Measurements from ENCODE around the gene VPS54.
A peak's percentile ranks its signal among the peaks of the same experiment; 100 is the strongest.

The VPS54 gene
- long read RNA-seq, partial matches to known transcripts, result 0 of 1 reads
- long read RNA-seq, other reads (novel, unspliced or antisense), result 1 of 1 reads

- peak within 1 kb of the TSS; percentile 89 for H3K27ac ChIP-seq (replicated peaks)
- no peaks in the 10 kb centered on the region for H3K27me3 ChIP-seq (ENCODE audit: insufficient read depth, poor library complexity, severe bottlenecking)
- peak within 1 kb of the TSS; percentile 73 for H3K4me3 ChIP-seq (replicated peaks; ENCODE audit: insufficient read depth, low read length)
- no peak for TF ChIP-seq GABPA (IDR thresholded peaks at IDR 0.05; ENCODE audit: low read depth)
- no peak for TF ChIP-seq SPI1 (IDR thresholded peaks at IDR 0.05; ENCODE audit: borderline replicate concordance, low read depth)
- peak; percentile 54; the same call in 1 of the 2 replicates for TF ChIP-seq POLR2AphosphoS5 (IDR thresholded peaks at IDR 0.05; ENCODE audit: low read depth)
- no peak for TF ChIP-seq CTCF (IDR thresholded peaks at IDR 0.05; ENCODE audit: insufficient read depth, low read length)
- peak in 1 of 2 experiments; percentile 52 for DNase-seq (ENCODE audit: low read depth in 1 of 2, low spot score in 1 of 2)
Observed at GRCh38 chr2:64019083-64019974, at the start of gene VPS54. TSS of gene VPS54 (minus strand) at chr2:64019428. CDS start at chr2:63983999, 35,429 bp downstream.

- Histone ChIP-seq H3K27ac (replicated peaks) (no peak overlapping the region), H3K4me3 (replicated peaks; ENCODE audit: insufficient read depth, low read length) (no peak overlapping the region), H3K27me3 (ENCODE audit: insufficient read depth, poor library complexity, severe bottlenecking) (no peaks in the 10 kb centered on the region)
- no peak for TF ChIP-seq POLR2AphosphoS5 (IDR thresholded peaks at IDR 0.05; ENCODE audit: low read depth)
- no peak for TF ChIP-seq GABPA (IDR thresholded peaks at IDR 0.05; ENCODE audit: low read depth)
- no peak for TF ChIP-seq CTCF (IDR thresholded peaks at IDR 0.05; ENCODE audit: insufficient read depth, low read length)
- no peak for DNase-seq (ENCODE audit: low read depth in 1 of 2, low spot score in 1 of 2)
Observed at GRCh38 chr2:64067326-64067725, 48.1 kb upstream of the VPS54 start.

- TF ChIP-seq CTCF (IDR thresholded peaks at IDR 0.05; ENCODE audit: insufficient read depth, low read length) (no peak), GABPA (IDR thresholded peaks at IDR 0.05; ENCODE audit: low read depth) (no peak), REST (IDR thresholded peaks at IDR 0.05; ENCODE audit: insufficient replicate concordance, low read depth) (no peak), POLR2AphosphoS5 (IDR thresholded peaks at IDR 0.05; ENCODE audit: low read depth) (no peak), SPI1 (IDR thresholded peaks at IDR 0.05; ENCODE audit: borderline replicate concordance, low read depth) (no peak)
- DNase-seq (ENCODE audit: low read depth in 1 of 2, low spot score in 1 of 2), result no peak
- Histone ChIP-seq H3K27me3 (ENCODE audit: insufficient read depth, poor library complexity, severe bottlenecking) (no peaks in the 10 kb centered on the region), H3K27ac (replicated peaks) (no peak overlapping the region), H3K4me3 (replicated peaks; ENCODE audit: insufficient read depth, low read length) (no peak overlapping the region)
Observed at GRCh38 chr2:64065516-64065915, 46.3 kb upstream of the VPS54 start.

GRCh38 chr2:64063924-64064331, 44.7 kb upstream of the VPS54 start:
- no peak for DNase-seq (ENCODE audit: low read depth in 1 of 2, low spot score in 1 of 2)
- Histone ChIP-seq H3K27me3 (ENCODE audit: insufficient read depth, poor library complexity, severe bottlenecking) (no peaks in the 10 kb centered on the region), H3K4me3 (replicated peaks; ENCODE audit: insufficient read depth, low read length) (no peak overlapping the region), H3K27ac (replicated peaks) (no peak overlapping the region)
- TF ChIP-seq POLR2AphosphoS5 (IDR thresholded peaks at IDR 0.05; ENCODE audit: low read depth), result no peak
- TF ChIP-seq REST (IDR thresholded peaks at IDR 0.05; ENCODE audit: insufficient replicate concordance, low read depth), result no peak
- TF ChIP-seq GABPA (IDR thresholded peaks at IDR 0.05; ENCODE audit: low read depth), result no peak
- no peak for TF ChIP-seq SPI1 (IDR thresholded peaks at IDR 0.05; ENCODE audit: borderline replicate concordance, low read depth)
- no peak for TF ChIP-seq CTCF (IDR thresholded peaks at IDR 0.05; ENCODE audit: insufficient read depth, low read length)

All from HL-60 (cell line).